HCT116 (cell line): ENCODE data around the gene RAB24. TPM values are rescaled to one million over a fixed set of nuclear protein-coding genes. Genes with fewer than 3 reads are reported as not detected.

Experiments
- ATAC-seq: fragments of 200-7000 bp; cut with Tn5 transposase; 2 replicates; pipeline ENCODE4 v1.9.1; 2020; ENCODE audit warnings: mild to moderate bottlenecking, moderate library complexity
- BruUV-seq: library from RNA; stranded (reverse); fragments of 400-500 nt; replicated peaks from 2 replicates; lab custom pipeline; 2021; lab: Mats Ljungman, UMichigan
- CTCF ChIA-PET: fragments of 300-600 bp; sonication (Branson Sonifier 250); formaldehyde crosslinking; loops from one replicate; lab custom pipeline; 2021; ENCODE audit warnings: antibody characterized with exemption; lab: Charles Lee
- POLR2A ChIA-PET: fragments of 300-600, 350-600 bp; sonication (Branson Sonifier 250); formaldehyde crosslinking; loops from one replicate; lab custom pipeline; 2021; ENCODE audit warnings: antibody characterized with exemption; lab: Charles Lee
- RAD21 ChIA-PET, 2 experiments: fragments of 300-600 bp; sonication (Branson Sonifier 250); formaldehyde crosslinking; loops; one replicate each; lab custom pipeline; 2023; ENCODE audit warnings: low total read pairs in 2 of 2; ENCODE audit not compliant: uncharacterized antibody in 2 of 2, unreplicated experiment in 2 of 2, low non-redundant PET in 1 of 2; lab: Charles Lee
- DNase-seq: peaks from one replicate; pipeline ENCODE4 v3.0.0-alpha.2; 2010; ENCODE audit warnings: low read depth, low spot score
- H2AFZ ChIP-seq: fragments of 200-600 bp; shearing (Covaris generic), sonication (generic); 2 replicates; pipeline ENCODE4 v1.6.1; 2017; ENCODE audit warnings: low read depth, mixed run types, mixed read lengths, antibody characterized with exemption, low read length; ENCODE audit not compliant: poor library complexity, severe bottlenecking
- H3K27ac ChIP-seq: 2 replicates; pipeline ENCODE4 v1.5.1; 2012; ENCODE audit warnings: low read depth, low read length
- H3K27me3 ChIP-seq: fragments of 200-600 bp; sonication (generic); 2 replicates; pipeline ENCODE4 v1.6.1; 2016; ENCODE audit warnings: mixed run types, low read length, mixed read lengths; ENCODE audit not compliant: insufficient read depth
- H3K36me3 ChIP-seq, 2 experiments: fragments of 200-500 bp in 1 of 2; fragments of 200-600 bp in 1 of 2; sonication (Bioruptor generic) in 1 of 2; sonication (generic) in 1 of 2; 2 replicates each; pipeline versions ENCODE4 v1.5.1 to v1.6.1; 2014 to 2016; ENCODE audit warnings: low read length in 2 of 2, inconsistent platforms in 1 of 2, mixed read lengths in 1 of 2, mixed run types in 1 of 2; ENCODE audit not compliant: insufficient read depth in 2 of 2, control insufficient read depth in 1 of 2
- H3K4me1 ChIP-seq, 2 experiments: fragments of 200-600 bp in 1 of 2; sonication (generic) in 1 of 2; 2 replicates each; pipeline versions ENCODE4 v1.5.1 to v1.6.1; 2012 to 2017; ENCODE audit warnings: low read length in 2 of 2, inconsistent platforms in 1 of 2, mild to moderate bottlenecking in 1 of 2, mixed read lengths in 1 of 2, mixed run types in 1 of 2, moderate library complexity in 1 of 2; ENCODE audit not compliant: insufficient read depth in 2 of 2, control insufficient read depth in 1 of 2
- H3K4me2 ChIP-seq: fragments of 200-600 bp; sonication (generic); 2 replicates; pipeline ENCODE4 v1.6.1; 2017; ENCODE audit warnings: mixed run types, low read length, mixed read lengths
- H3K4me3 ChIP-seq, 2 experiments: fragments of 200-600 bp in 1 of 2; sonication (generic) in 1 of 2; replicated peaks in 1 of 2; 2 replicates each; pipeline ENCODE4 v1.5.1; 2011 to 2016; ENCODE audit warnings: low read length in 2 of 2, control low read depth in 1 of 2, low read depth in 1 of 2, mild to moderate bottlenecking in 1 of 2, mixed read lengths in 1 of 2, mixed run types in 1 of 2
- H3K79me2 ChIP-seq: fragments of 200-600 bp; sonication (generic); 2 replicates; pipeline ENCODE4 v1.6.1; 2017; ENCODE audit warnings: mild to moderate bottlenecking, mixed run types, low read length, moderate library complexity, mixed read lengths; ENCODE audit not compliant: insufficient read depth
- H3K9ac ChIP-seq: fragments of 200-600 bp; sonication (generic); 2 replicates; pipeline ENCODE4 v1.6.1; 2016; ENCODE audit warnings: low read length, mixed read lengths
- H3K9me2 ChIP-seq: fragments of 200-600 bp; sonication (generic), shearing (Covaris generic); 2 replicates; pipeline ENCODE4 v1.6.1; 2017; ENCODE audit warnings: mixed run types, mild to moderate bottlenecking, moderate library complexity; ENCODE audit not compliant: insufficient read depth
- H3K9me3 ChIP-seq, 2 experiments: fragments of 200-500 bp in 1 of 2; fragments of 200-600 bp in 1 of 2; sonication (Bioruptor generic) in 1 of 2; sonication (generic) in 1 of 2; 2 replicates each; pipeline ENCODE4 v1.6.1; 2014 to 2017; ENCODE audit warnings: low read length in 2 of 2, mixed read lengths in 2 of 2, inconsistent platforms in 1 of 2, low read depth in 1 of 2, mild to moderate bottlenecking in 1 of 2, mixed run types in 1 of 2, moderate library complexity in 1 of 2; ENCODE audit not compliant: control insufficient read depth in 1 of 2, insufficient read depth in 1 of 2
- H4K20me1 ChIP-seq: fragments of 200-600 bp; sonication (generic), shearing (Covaris generic); 2 replicates; pipeline ENCODE4 v1.6.1; 2017; ENCODE audit warnings: mixed run types, mild to moderate bottlenecking, moderate library complexity; ENCODE audit not compliant: insufficient read depth
- EGR1 ChIP-seq: IDR thresholded peaks from 2 replicates; pipeline ENCODE4 v1.6.1; 2012; ENCODE audit warnings: low read depth
- ELF1 ChIP-seq: IDR thresholded peaks from 2 replicates; pipeline ENCODE4 v1.6.1; 2012; ENCODE audit warnings: low read depth, borderline replicate concordance
- EZH2 ChIP-seq: fragments of 200-600 bp; sonication (generic); IDR thresholded peaks from 2 replicates; pipeline ENCODE4 v1.6.1; 2017; ENCODE audit warnings: antibody characterized with exemption, mixed run types
- JUND ChIP-seq: IDR thresholded peaks from 2 replicates; pipeline ENCODE4 v1.6.1; 2012
- POLR2A ChIP-seq: IDR thresholded peaks from 2 replicates; pipeline ENCODE4 v1.7.0; 2011; ENCODE audit warnings: borderline replicate concordance; ENCODE audit not compliant: insufficient read depth, insufficient read length; ENCODE audit errors: extremely low read depth
- TCF7L2 ChIP-seq: IDR thresholded peaks from 2 replicates; pipeline ENCODE4 v1.7.0; 2011; ENCODE audit warnings: borderline replicate concordance, inconsistent platforms; ENCODE audit not compliant: insufficient read depth, insufficient read length; ENCODE audit errors: extremely low read depth
- YY1 ChIP-seq: IDR thresholded peaks from 2 replicates; pipeline ENCODE4 v1.6.1; 2011; ENCODE audit warnings: low read length, low read depth, moderate library complexity, mild to moderate bottlenecking; ENCODE audit not compliant: insufficient replicate concordance; ENCODE audit errors: extremely low read depth
- intact Hi-C: fragments of 100-400 bp; cut with micrococcal nuclease; formaldehyde crosslinking; loops from 2 replicates; pipeline ENCODE4 v1.10.0; 2022
- total RNA-seq: library from RNA; stranded (reverse); gene quantifications from one replicate; pipeline ENCODE4 v1.2.1, GENCODE V29; 2021; ENCODE audit not compliant: unreplicated experiment
- TF ChIP-seq, protein P1 (sequence below): IDR thresholded peaks from 2 replicates; pipeline ENCODE4 v1.6.1; 2012
- TF ChIP-seq, protein P2 (sequence below): IDR thresholded peaks from 2 replicates; pipeline ENCODE4 v1.6.1; 2011; ENCODE audit warnings: mild to moderate bottlenecking, low read length, moderate library complexity; ENCODE audit not compliant: insufficient replicate concordance; ENCODE audit errors: extremely low read depth

RAB24 gene
- total RNA-seq, 1 experiment from 2014 or later: 13.5 TPM

DNA sequence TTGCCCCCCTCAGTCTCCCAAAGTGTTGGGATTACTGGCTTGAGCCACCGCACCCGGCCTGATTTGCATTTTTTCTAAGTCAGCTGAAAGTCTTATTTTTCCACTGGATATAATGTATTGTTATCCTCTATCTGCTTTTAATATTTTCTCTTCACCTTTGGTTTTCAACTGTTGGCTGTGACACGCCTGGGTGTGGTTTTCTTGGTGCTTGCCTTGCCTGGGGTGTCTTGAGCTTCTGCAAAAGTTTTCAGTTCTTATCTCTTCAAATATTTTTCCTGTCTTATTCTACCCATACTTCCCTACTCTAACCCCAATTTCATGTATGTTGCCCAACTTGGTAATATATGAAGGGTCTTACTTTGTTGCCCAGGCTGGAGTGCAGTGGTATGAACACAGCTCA lies 12.5 kb upstream of the RAB24 start:
- ChIA-PET RAD21 (no interaction called here), POLR2A (no interaction called here)
- no peaks in the 10 kb centered on the region for H3K79me2 ChIP-seq

DNA sequence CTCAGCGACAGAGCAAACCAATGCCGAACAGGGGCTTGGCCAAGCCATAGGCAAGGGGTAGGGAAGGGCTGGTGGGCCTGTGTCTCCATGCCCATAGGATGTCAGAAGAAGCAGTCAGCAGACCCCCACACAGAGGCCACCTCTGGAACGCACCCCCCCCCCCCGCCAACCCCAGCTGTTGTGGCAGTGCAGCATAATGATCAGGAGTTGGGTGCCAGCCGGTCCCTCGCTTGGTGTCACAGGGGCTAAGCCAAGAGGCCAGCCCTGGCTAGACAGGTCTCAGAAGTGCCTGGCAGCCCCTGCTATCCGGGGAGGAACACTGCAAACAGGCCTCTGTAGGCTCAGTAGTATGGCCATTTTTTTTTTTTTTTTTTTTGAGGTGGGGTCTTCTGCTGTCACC lies 11.9 kb upstream of the RAB24 start:
- Histone ChIP-seq H3K27ac (no peak overlapping the region), H4K20me1 (no peaks in the 10 kb centered on the region), H2AFZ (no peak overlapping the region), H3K9me3 (no peaks in the 10 kb centered on the region), H3K4me2 (no peak overlapping the region), H3K9ac (no peak overlapping the region), H3K27me3 (no peaks in the 10 kb centered on the region), H3K4me1 (peaks cover 12 to 40% of the 10 kb centered on the region in 2 experiments), H3K79me2 (no peaks in the 10 kb centered on the region), H3K36me3 (no peaks in the 10 kb centered on the region), H3K9me2 (no peaks in the 10 kb centered on the region), H3K4me3 (no peak overlapping the region)
- no TSS peak for BruUV-seq
- no peak for ATAC-seq
- ChIA-PET POLR2A (no interaction called here), RAD21 (no interaction called here), CTCF (no interaction called here)
- intact Hi-C loops: loop anchor here (5.0 kb wide), 1 partner anchor 72 kb away; no protein-coding TSS in a partner anchor
- DNase-seq: no peak
- TF ChIP-seq, protein P1, sequence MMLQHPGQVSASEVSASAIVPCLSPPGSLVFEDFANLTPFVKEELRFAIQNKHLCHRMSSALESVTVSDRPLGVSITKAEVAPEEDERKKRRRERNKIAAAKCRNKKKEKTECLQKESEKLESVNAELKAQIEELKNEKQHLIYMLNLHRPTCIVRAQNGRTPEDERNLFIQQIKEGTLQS: no peak
- TF ChIP-seq, protein P2, sequence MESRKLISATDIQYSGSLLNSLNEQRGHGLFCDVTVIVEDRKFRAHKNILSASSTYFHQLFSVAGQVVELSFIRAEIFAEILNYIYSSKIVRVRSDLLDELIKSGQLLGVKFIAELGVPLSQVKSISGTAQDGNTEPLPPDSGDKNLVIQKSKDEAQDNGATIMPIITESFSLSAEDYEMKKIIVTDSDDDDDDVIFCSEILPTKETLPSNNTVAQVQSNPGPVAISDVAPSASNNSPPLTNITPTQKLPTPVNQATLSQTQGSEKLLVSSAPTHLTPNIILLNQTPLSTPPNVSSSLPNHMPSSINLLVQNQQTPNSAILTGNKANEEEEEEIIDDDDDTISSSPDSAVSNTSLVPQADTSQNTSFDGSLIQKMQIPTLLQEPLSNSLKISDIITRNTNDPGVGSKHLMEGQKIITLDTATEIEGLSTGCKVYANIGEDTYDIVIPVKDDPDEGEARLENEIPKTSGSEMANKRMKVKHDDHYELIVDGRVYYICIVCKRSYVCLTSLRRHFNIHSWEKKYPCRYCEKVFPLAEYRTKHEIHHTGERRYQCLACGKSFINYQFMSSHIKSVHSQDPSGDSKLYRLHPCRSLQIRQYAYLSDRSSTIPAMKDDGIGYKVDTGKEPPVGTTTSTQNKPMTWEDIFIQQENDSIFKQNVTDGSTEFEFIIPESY: no peak
- TF ChIP-seq ELF1 (no peak), TCF7L2 (no peak), JUND (no peak)

More for the DNA sequence above, 12.5 kb upstream of the RAB24 start:
- Histone ChIP-seq H3K9ac (no peak overlapping the region), H3K4me1 (peaks cover 6 to 34% of the 10 kb centered on the region in 2 experiments; a peak in 3 of 4 replicates), H3K9me2 (no peaks in the 10 kb centered on the region), H3K9me3 (no peaks in the 10 kb centered on the region), H3K4me2 (no peak overlapping the region), H3K36me3 (no peaks in the 10 kb centered on the region), H3K27ac (no peak overlapping the region), H3K4me3 (no peak overlapping the region), H3K27me3 (no peaks in the 10 kb centered on the region), H4K20me1 (no peaks in the 10 kb centered on the region), H2AFZ (no peak overlapping the region)
- CTCF ChIA-PET: interaction anchor here (0.6 kb wide), 1 partner anchor 140 kb away, joined by 3 read pairs; no protein-coding TSS in a partner anchor
- no TSS peak for BruUV-seq
- ATAC-seq (no peak), DNase-seq (no peak)
- TF ChIP-seq YY1: no peak
- no peak for TF ChIP-seq EZH2
- no peak for TF ChIP-seq TCF7L2
- TF ChIP-seq ELF1: no peak
- no peak for TF ChIP-seq EGR1
- TF ChIP-seq POLR2A: no peak
- intact Hi-C loops: loop anchor here (5.0 kb wide), 1 partner anchor 71 kb away; no protein-coding TSS in a partner anchor
